Activated CD4-positive, alpha-beta T cell treated with anti-CD3 and anti-CD28 coated beads for 48 hours (primary cell): Measurements from ENCODE around the gene SDHD.
"Not testable (repeated sequence)": the region's sequence is repeated elsewhere in the genome, so short reads cannot be mapped to it uniquely, and the experiment has no call there.

Experiments used
- DNase-seq: peaks from one replicate; pipeline ENCODE4 v3.0.0-alpha.2; 2020

SDHD gene

DNA sequence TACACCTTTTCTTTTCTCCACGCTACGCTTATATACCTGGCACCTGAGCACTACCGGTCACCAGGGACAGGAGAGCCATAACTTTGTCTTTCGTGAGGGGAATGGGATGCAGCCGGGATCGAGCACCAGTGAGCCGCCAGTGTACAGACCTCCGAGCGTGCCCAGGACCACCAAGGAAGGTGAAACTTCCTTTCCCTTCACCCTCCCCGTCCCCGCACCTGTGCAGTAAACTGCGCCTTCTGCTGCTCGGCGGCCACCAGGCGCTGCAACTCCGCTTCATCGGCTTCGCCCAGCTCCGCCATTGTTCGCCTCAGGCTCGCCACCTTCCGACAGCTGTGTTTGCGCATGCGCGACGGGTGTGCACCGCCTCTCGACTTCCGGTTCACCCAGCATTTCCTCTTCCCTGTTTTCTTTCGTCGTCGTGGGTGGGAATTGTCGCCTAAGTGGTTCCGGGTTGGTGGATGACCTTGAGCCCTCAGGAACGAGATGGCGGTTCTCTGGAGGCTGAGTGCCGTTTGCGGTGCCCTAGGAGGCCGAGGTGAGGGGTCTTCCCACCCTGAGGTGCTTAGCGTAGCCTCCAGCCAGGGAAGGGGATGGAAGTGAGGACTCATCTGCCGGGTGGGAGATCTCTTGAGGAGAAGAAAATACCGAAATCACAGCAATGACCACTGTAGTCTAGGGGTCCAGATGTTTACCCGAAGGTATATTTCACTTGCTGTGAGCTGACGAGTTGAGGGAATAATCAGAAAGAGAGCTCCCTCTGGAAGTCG is at the start of gene SDHD, which contains the start of gene TIMM8B:
SDHD (plus strand) TSS at position 452 of the 770 bp plus-strand sequence; CDS start at position 487, 35 bp downstream.
TIMM8B (minus strand) TSS at position 335 of the 770 bp plus-strand sequence; CDS start at position 302, 33 bp downstream.
- DNase-seq = peak; percentile 96

- DNase-seq = no peak
These were observed 49.1 kb upstream of the SDHD start for GRCh38 chr11:112037527-112037926.

DNA sequence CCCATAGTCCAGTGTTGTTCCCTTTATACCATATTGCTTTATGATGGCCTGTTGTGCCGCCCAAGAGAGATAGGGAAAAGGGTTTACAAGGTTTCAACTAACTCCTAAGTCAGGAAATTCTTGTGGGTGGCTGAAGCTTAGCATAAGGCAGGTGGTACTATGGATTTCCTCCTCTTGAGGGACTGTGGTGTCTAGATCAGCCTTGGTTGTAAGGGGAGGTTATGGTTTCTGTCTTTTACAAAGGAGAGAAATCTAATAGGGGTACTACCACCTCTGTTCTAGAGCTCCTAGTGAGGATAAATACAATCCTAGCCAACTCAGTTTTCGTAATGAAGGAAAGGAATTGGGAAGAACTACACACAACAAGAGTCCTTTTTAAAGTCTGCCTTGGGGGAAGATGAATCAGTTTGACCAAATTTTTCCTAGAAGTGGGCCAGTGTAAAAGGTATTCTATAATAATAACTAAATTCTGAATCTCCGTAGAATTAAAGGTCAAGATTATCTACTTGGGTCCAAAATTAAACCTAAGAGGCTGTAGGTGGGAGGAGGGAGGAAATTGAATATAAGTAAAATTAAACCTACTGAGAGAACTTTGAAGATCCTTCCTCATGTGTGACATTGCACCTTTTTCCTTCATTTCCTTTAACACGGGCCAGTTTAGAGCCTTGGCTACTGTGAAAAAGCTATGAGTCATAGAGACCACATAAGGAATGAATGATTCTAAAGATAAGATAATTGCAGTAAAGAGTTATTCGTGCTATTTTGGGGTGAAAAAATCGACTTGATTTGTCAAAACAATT is 44.3 kb upstream of the SDHD start:
- DNase-seq = no peak

GRCh38 chr11:112042961-112043304 is 43.7 kb upstream of the SDHD start:
- no peak for DNase-seq

- DNase-seq = no peak
These were observed 41.7 kb upstream of the SDHD start for GRCh38 chr11:112044961-112045360.

GRCh38 chr11:112046647-112047046 is 40.0 kb upstream of the SDHD start:
- DNase-seq = not testable (repeated sequence)

DNA sequence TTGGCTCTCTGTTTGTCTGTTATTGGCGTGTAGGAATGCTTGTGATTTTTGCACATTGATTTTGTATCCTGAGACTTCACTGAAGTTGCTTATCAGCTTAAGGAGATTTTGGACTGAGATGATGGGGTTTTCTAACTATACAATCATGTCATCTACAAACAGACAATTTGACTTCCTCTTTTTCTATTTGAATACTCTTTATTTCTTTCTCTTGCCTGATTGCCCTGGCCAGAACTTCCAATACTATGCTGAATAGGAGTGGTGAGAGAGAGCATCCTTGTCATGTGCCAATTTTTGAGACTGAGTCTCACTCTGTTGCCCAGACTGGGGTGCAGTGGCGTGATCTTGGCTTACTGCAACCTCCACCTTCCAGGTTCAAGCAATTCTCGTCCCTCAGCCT is 38.4 kb upstream of the SDHD start:
- not testable (repeated sequence) for DNase-seq

- DNase-seq = no peak
These were observed 36.9 kb upstream of the SDHD start for GRCh38 chr11:112049777-112050176.

DNA sequence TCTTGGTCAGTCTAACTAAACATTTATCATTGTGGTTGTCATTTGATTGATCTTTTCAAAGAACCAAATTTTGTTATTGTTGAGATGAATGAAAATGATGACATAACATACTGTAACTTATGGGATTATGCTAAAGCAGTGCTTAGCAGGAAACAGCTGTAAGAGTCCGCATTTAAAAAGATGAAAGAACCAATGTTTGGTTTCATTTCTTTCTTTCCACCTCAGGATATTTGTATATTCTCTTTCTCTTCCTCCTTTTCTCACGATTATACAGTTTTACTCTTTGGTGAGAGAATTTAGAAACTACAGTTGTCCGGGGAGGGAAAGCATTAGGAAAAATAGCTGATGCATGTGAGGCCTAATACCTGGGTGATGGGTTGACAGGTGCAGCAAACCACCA is 36.0 kb upstream of the SDHD start:
- no peak for DNase-seq

DNA sequence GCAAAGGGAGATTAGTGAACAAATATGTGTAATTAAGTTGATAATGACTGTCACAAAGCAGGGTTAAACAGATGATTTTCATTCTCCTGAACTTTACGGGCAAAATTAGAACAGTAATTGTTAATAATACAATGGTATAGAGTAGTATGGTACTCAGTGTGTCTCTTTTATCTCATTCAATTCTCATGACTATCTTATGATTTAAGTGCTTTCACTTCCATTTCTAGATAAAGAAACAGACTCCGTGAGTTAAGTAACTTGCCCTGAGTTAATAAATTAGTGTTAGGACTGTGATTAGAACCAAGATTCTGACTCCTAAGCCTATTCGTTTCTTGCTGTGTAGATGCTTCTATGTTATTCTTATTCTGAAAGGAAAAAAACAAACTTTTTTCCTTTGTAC is 34.9 kb upstream of the SDHD start:
- no peak for DNase-seq

DNA sequence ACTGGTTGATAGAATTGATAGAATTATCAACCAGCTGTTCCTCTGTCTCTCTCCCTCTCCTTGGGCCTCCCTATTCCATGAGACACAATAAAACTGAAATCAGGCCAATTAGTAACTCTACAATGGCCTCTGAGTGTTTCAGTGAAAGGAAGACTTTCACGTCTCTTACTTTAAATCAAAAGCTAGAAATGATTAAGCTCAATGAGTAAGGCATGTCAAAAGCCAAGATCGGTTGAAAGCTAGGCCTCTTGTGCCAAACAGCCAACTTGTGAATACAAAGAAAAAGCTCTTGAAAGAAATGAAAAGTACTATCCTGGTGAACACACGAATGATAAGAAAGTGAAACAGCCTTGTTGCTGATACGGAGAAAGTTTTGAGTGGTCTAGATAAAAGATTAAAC is 29.5 kb upstream of the SDHD start:
- peak; percentile 20 for DNase-seq

DNA sequence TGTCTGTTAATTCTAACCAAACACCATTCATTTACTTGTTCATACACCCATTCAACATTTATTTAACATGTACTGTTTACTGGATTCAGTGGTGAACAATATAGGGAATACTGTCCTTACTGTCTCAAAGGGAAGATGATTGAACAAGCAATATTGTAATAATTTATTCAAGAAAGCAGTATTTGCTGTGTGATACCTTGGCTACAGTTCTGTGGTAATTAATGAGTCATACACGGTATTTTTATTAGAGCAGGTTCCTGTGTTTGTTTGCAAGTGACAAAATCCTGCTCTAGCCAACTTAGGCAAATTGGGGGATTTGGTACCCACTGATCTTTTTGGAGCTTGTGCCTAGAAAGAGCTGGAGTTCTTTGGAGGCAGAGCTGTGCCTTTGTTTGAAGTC is 28.6 kb upstream of the SDHD start:
- no peak for DNase-seq

- no peak for DNase-seq
These were observed 23.8 kb upstream of the SDHD start for GRCh38 chr11:112062923-112063322.

DNA sequence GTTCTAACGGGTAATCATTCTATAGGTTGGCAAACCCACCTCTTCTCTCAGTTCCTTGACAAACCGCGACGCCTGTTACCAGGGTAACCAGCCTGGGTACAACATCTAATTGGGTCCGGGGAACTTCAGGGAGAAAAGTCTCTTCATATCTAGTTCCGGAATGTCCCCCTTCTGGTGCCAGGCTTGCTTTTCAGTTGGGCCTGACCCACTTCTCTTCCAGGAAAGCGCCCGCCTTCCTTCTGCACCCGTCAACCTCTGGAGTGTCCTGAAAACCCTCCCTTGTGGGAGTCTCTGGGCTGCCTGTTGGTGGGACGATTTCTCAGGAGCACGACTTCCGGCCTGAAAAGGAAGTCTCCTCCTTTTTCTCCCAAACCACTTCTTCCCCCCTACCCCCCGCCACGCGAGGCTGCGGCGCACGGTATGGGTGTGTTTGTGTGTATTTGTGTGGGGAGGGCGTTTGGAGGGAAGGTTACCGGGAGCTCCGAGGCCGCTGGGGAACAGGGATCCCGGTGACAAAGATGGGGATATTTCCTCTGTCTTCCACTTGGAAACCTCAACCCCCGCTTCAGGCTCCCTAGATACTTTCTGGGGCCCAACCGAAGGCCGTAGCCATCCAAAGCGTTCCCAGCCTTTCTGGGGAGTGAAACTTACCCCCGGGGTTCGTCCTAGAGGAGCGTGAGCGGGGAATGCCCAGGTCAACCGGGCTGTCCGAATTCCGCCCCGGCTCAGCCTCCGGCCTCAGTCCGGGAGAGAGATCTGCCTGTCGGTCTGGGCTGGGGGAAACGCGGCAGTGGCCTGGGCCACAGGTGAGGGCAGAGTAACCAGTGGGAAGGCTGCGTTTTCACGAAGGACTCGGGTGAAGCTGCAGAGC is 12.5 kb upstream of the SDHD start, which contains the start of the genes NKAPD1 and PIH1D2:
NKAPD1 (plus strand) TSS at position 359 of the 871 bp plus-strand sequence. CDS start 1,276 bp downstream, outside the sequence.
PIH1D2 (minus strand) TSS at position 77 of the 871 bp plus-strand sequence. CDS start 843 bp downstream, outside the sequence.
- peak; percentile 83 for DNase-seq

DNA sequence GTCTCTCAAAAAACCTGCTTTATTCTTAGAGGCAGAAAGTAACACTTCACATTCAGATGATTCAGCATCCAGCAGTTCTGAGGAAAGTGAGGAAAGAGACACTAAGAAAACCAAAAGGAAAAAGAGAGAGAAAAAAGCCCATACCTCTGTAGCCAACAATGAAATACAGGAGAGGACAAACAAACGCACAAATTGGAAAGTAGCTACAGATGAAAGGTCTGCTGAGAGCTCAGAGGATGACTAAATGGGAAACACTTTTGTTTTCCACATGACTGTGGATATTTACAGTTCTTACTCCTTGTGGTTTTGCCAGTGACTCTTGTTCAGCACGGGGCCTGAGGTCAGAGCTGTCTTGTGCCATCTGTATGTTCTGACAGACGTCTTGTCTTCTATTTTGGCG is 3.9 kb upstream of the SDHD start:
- DNase-seq = peak; percentile 57

GRCh38 chr11:112085822-112086421 is 751 bp upstream of the SDHD start:
- DNase-seq = peak; percentile 69

DNA sequence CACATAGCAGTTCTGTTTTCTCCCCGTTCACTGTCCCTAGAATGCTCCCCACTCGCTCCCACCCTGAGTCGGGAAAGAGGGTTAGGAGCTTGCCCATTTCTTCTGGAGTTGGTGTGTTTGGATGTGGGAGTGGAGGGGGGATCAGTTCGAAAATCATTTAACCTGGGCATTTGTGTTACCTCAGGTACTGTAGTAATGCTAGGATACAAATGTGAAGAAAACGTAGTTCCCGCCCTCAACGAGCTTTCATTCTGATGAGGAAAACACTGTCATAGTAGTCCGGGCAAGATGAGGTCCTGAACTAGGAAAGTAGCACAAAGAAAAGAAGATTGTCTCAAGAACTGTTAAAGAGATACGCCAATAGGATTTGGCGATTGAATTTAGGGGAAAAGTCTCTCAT is 539 bp downstream of the SDHD start:
- no peak for DNase-seq

GRCh38 chr11:112095302-112095701 is 8.6 kb downstream of the SDHD start:
- DNase-seq = not testable (repeated sequence)

GRCh38 chr11:112096194-112096593 is 9.5 kb downstream of the SDHD start:
- no peak for DNase-seq

- DNase-seq = no peak
These were observed 11.3 kb downstream of the SDHD start for GRCh38 chr11:112097734-112098528.

GRCh38 chr11:112100462-112100861 is 13.8 kb downstream of the SDHD start:
- no peak for DNase-seq

- no peak for DNase-seq
These were observed 16.8 kb downstream of the SDHD start for GRCh38 chr11:112103446-112103845.
